ENCODE data around the gene DCAF8L2. TPM values are rescaled to one million over a fixed set of nuclear protein-coding genes. Genes with fewer than 3 reads are reported as not detected.
"Not testable (repeated sequence)": the region's sequence is repeated elsewhere in the genome, so short reads cannot be mapped to it uniquely, and the experiment has no call there.

Gene DCAF8L2
- total and polyA plus RNA-seq, 2 donors (not counting 3 experiments of a cell fraction or from before 2014, with no cell fraction given): 0.15 to 0.36 TPM

GRCh38 chrX:27740933-27741332, 150.8 kb downstream of the DCAF8L2 start:
- Histone ChIP-seq H3K9ac (replicated peaks; ENCODE audit: extremely low read depth, insufficient read depth, low read length) (no peak overlapping the region), H2AFZ (ENCODE audit: low read depth, low read length) (no peak overlapping the region), H3K4me2 (ENCODE audit: insufficient read depth, low read length) (no peak overlapping the region), H3K4me3 (replicated peaks in 1 of 3; ENCODE audit: insufficient read depth in 1 of 3, low read depth in 1 of 3, low read length in 3 of 3) (no peak overlapping the region), H3K4me1 (ENCODE audit: control insufficient read depth, extremely low read depth, insufficient read depth, low read length) (no peaks in the 10 kb centered on the region), H3K36me3 (ENCODE audit: control insufficient read depth in 2 of 2, extremely low read depth in 1 of 2, insufficient read depth in 2 of 2, low read length in 2 of 2) (no peaks in the 10 kb centered on the region), H3K9me3 (replicated peaks; ENCODE audit: control insufficient read depth, insufficient read depth, low read length) (no peaks in the 10 kb centered on the region), H3K9me1 (replicated peaks; ENCODE audit: control insufficient read depth, extremely low read depth, insufficient read depth, low read length) (no peaks in the 10 kb centered on the region), H3K27ac (ENCODE audit: insufficient read depth, low read depth, low read length) (no peak overlapping the region), H4K20me1 (replicated peaks; ENCODE audit: control insufficient read depth, extremely low read depth, insufficient read depth, low read length) (no peaks in the 10 kb centered on the region), H3K27me3 (ENCODE audit: control insufficient read depth in 2 of 2, insufficient read depth in 2 of 2, low read length in 2 of 2) (no peaks in the 10 kb centered on the region), H3K79me2 (ENCODE audit: control insufficient read depth, insufficient read depth, low read length) (no peaks in the 10 kb centered on the region)
- DNase-seq (ENCODE audit: low read depth, low spot score) (no peak), FAIRE-seq (peak; percentile 4)
- intact Hi-C loops (cut with micrococcal nuclease) (no loop called here), dilution Hi-C loops (cut with MboI; ENCODE audit: extremely low pct_ligation_motif_present, low sequenced_read_pairs) (no loop called here)
- CTCF ChIA-PET: no interaction called here
- TF ChIP-seq MAX (IDR thresholded peaks at IDR 0.05; ENCODE audit: insufficient read depth, insufficient read length): no peak
- no peak for TF ChIP-seq POLR2A (IDR thresholded peaks at IDR 0.05; ENCODE audit: low read depth, low read length)
- no peak for TF ChIP-seq MYC (IDR thresholded peaks at IDR 0.05; ENCODE audit: low read depth, low read length)
- POLR2A ChIA-PET: no interaction called here
- BruUV-seq (replicated peaks): no TSS peak

GRCh38 chrX:27743521-27743920, 153.4 kb downstream of the DCAF8L2 start:
- BruUV-seq (replicated peaks); H3K4me2 ChIP-seq (ENCODE audit: insufficient read depth, low read length); H3K9ac ChIP-seq (replicated peaks; ENCODE audit: extremely low read depth, insufficient read depth, low read length); FAIRE-seq; H3K4me1 ChIP-seq (ENCODE audit: control insufficient read depth, extremely low read depth, insufficient read depth, low read length); CTCF ChIA-PET; H3K4me3 ChIP-seq (replicated peaks in 1 of 3; ENCODE audit: insufficient read depth in 1 of 3, low read depth in 1 of 3, low read length in 3 of 3); H3K9me3 ChIP-seq (replicated peaks; ENCODE audit: control insufficient read depth, insufficient read depth, low read length); H4K20me1 ChIP-seq (replicated peaks; ENCODE audit: control insufficient read depth, extremely low read depth, insufficient read depth, low read length); H3K27me3 ChIP-seq (ENCODE audit: control insufficient read depth in 2 of 2, insufficient read depth in 2 of 2, low read length in 2 of 2); dilution Hi-C loops (cut with MboI; ENCODE audit: extremely low pct_ligation_motif_present, low sequenced_read_pairs); intact Hi-C loops (cut with micrococcal nuclease); POLR2A ChIA-PET; H3K27ac ChIP-seq (ENCODE audit: insufficient read depth, low read depth, low read length); DNase-seq (ENCODE audit: low read depth, low spot score); H3K79me2 ChIP-seq (ENCODE audit: control insufficient read depth, insufficient read depth, low read length); H2AFZ ChIP-seq (ENCODE audit: low read depth, low read length); H3K36me3 ChIP-seq (ENCODE audit: control insufficient read depth in 2 of 2, extremely low read depth in 1 of 2, insufficient read depth in 2 of 2, low read length in 2 of 2); H3K9me1 ChIP-seq (replicated peaks; ENCODE audit: control insufficient read depth, extremely low read depth, insufficient read depth, low read length): not testable (repeated sequence)
